ENCODE data around the gene ARL5A.

DNA sequence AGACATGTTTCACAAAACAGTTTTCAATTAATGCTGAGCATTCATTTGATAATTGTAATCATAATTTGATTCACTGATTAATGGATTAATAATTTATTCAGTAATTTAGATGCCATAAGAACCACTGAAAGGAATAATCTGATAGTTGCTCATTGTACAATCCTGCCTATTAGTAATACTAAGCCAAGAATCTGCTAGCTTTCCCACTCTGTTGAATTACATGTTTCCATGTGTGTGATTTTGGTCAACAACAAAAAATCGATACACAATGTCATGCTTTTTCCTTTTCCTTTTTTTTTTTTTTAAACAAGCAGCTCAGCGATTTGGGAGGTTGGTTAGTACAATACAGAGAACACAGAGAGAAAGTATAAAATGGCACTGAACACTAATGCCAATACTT, 25.9 kb downstream of the ARL5A start:
- TF ChIP-seq, protein P1, sequence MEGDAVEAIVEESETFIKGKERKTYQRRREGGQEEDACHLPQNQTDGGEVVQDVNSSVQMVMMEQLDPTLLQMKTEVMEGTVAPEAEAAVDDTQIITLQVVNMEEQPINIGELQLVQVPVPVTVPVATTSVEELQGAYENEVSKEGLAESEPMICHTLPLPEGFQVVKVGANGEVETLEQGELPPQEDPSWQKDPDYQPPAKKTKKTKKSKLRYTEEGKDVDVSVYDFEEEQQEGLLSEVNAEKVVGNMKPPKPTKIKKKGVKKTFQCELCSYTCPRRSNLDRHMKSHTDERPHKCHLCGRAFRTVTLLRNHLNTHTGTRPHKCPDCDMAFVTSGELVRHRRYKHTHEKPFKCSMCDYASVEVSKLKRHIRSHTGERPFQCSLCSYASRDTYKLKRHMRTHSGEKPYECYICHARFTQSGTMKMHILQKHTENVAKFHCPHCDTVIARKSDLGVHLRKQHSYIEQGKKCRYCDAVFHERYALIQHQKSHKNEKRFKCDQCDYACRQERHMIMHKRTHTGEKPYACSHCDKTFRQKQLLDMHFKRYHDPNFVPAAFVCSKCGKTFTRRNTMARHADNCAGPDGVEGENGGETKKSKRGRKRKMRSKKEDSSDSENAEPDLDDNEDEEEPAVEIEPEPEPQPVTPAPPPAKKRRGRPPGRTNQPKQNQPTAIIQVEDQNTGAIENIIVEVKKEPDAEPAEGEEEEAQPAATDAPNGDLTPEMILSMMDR (conservative IDR thresholded peaks at IDR 0.05) = no peak
- TF ChIP-seq ZFX (IDR thresholded peaks at IDR 0.05) = no peak

Data from C4-2B (cell line).